ENCODE data around the gene URB2.

The URB2 gene

GRCh38 chr1:229674042-229674441, 48.0 kb downstream of the URB2 start:
- in situ Hi-C loops (cut with MboI; ENCODE audit: low sequenced_read_pairs, unreplicated experiment) = no loop called here
- TF ChIP-seq, protein P1, sequence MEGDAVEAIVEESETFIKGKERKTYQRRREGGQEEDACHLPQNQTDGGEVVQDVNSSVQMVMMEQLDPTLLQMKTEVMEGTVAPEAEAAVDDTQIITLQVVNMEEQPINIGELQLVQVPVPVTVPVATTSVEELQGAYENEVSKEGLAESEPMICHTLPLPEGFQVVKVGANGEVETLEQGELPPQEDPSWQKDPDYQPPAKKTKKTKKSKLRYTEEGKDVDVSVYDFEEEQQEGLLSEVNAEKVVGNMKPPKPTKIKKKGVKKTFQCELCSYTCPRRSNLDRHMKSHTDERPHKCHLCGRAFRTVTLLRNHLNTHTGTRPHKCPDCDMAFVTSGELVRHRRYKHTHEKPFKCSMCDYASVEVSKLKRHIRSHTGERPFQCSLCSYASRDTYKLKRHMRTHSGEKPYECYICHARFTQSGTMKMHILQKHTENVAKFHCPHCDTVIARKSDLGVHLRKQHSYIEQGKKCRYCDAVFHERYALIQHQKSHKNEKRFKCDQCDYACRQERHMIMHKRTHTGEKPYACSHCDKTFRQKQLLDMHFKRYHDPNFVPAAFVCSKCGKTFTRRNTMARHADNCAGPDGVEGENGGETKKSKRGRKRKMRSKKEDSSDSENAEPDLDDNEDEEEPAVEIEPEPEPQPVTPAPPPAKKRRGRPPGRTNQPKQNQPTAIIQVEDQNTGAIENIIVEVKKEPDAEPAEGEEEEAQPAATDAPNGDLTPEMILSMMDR (IDR thresholded peaks at IDR 0.05; ENCODE audit: borderline replicate concordance, control extremely low read depth, extremely low read depth, insufficient read depth, missing control alignments) = no peak
- no peak for DNase-seq (ENCODE audit: low spot score)

DNA sequence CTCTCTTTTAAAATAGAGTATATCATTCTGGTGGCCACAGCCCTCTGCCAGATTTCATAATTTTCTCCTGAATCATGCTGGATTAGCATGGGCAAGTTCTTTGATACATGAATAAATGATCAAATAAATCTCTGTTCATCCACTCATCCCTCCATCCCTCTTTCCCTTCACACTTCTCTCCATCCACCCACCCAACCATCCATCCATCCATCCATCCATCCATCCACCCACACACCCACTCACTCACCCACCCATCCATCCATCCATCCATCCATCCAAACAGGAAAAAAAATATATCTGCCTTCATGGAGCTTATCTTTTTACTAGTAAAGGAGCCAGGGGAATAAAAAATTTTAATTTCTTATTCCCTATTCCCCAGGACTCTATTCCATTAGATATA, 49.3 kb downstream of the URB2 start:
- in situ Hi-C loops (cut with MboI; ENCODE audit: low sequenced_read_pairs, unreplicated experiment) = no loop called here
- TF ChIP-seq, protein P1 (IDR thresholded peaks at IDR 0.05; ENCODE audit: borderline replicate concordance, control extremely low read depth, extremely low read depth, insufficient read depth, missing control alignments) = no peak

GRCh38 chr1:229685149-229685548, 59.1 kb downstream of the URB2 start:
- DNase-seq (ENCODE audit: low spot score) = no peak
- in situ Hi-C loops (cut with MboI; ENCODE audit: low sequenced_read_pairs, unreplicated experiment) = no loop called here
- TF ChIP-seq, protein P1 (IDR thresholded peaks at IDR 0.05; ENCODE audit: borderline replicate concordance, control extremely low read depth, extremely low read depth, insufficient read depth, missing control alignments) = no peak

More for the DNA sequence above, 49.3 kb downstream of the URB2 start:
- no peak for DNase-seq (ENCODE audit: low spot score)

DNA sequence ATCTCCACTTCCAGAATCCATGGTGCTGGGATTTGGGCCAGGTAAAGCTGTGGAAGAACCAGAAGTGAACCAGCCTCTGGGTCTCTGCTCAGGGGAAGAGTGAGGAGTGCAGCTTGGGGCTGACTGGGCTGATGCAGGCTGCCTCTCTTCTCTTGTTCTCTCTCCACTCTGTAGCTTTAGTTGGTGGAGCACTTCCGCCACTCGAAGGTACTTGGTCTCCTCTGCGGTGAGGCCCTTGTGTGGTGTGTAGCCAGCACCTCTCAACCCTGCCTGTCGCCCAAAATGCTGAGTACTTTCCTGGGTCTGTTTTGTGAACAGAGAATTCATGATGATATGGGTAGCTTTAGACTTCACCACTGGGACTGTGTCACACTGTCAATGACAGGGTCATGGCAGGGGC, 63.2 kb downstream of the URB2 start:
- no peak for DNase-seq (ENCODE audit: low spot score)
- TF ChIP-seq, protein P1 (IDR thresholded peaks at IDR 0.05; ENCODE audit: borderline replicate concordance, control extremely low read depth, extremely low read depth, insufficient read depth, missing control alignments) = no peak
- in situ Hi-C loops (cut with MboI; ENCODE audit: low sequenced_read_pairs, unreplicated experiment) = no loop called here

DNA sequence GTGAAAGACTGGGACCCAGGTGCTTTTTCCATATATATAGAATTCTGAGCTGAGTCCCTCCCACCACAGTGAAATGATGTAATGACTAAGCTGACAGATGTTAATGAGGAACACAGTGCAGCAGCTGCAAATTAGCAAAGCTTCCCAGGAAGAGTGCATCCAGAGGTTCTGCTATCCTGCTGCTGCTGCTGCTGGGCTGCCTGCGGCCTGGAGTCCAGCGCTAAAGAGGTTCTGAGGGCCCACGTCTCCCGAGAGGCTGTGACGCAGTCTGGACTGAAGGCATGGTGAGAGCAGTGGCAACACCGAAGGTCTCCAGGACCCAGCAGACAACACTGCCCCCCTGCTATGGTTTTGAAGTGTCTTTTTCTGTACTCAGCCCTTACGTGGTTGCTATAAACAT, 63.9 kb downstream of the URB2 start:
- TF ChIP-seq, protein P1 (IDR thresholded peaks at IDR 0.05; ENCODE audit: borderline replicate concordance, control extremely low read depth, extremely low read depth, insufficient read depth, missing control alignments) = no peak
- in situ Hi-C loops (cut with MboI; ENCODE audit: low sequenced_read_pairs, unreplicated experiment) = no loop called here
- no peak for DNase-seq (ENCODE audit: low spot score)

GRCh38 chr1:229690662-229691061, 64.6 kb downstream of the URB2 start:
- in situ Hi-C loops (cut with MboI; ENCODE audit: low sequenced_read_pairs, unreplicated experiment) = no loop called here
- DNase-seq (ENCODE audit: low spot score) = no peak
- TF ChIP-seq, protein P1 (IDR thresholded peaks at IDR 0.05; ENCODE audit: borderline replicate concordance, control extremely low read depth, extremely low read depth, insufficient read depth, missing control alignments) = no peak

DNA sequence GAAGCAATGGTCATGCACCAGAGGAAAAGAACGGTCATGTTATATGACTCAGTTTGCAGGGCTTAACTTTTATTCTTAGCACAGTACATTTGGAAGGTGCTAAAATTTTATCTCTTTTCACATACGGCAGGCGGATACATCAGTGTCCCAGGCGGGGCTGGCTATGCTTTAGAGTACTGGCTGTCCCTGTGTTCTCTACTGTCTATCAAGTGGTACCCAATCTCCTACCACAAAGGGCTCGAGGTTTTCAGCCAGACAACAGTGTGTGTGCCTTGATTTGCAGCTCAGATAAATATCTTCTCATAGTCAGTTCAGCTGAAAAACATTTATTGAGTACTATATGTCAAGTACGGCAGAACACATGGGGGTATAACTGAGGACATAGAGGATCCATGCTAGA, 65.3 kb downstream of the URB2 start:
- in situ Hi-C loops (cut with MboI; ENCODE audit: low sequenced_read_pairs, unreplicated experiment) = no loop called here

More for the DNA sequence above, 65.3 kb downstream of the URB2 start:
- no peak for DNase-seq (ENCODE audit: low spot score)
- TF ChIP-seq, protein P1 (IDR thresholded peaks at IDR 0.05; ENCODE audit: borderline replicate concordance, control extremely low read depth, extremely low read depth, insufficient read depth, missing control alignments) = no peak

Measured in GM13976 (cell line).